ENCODE results near the gene C8G. TPM values are rescaled to one million over a fixed set of nuclear protein-coding genes. Genes with fewer than 3 reads are reported as not detected.

The C8G gene
- total and polyA plus RNA-seq, 2 of the 13 experiments (the other 11 are each of a cell fraction or from before 2014, with no cell fraction given), result 4.9 to 12.8 TPM

DNA sequence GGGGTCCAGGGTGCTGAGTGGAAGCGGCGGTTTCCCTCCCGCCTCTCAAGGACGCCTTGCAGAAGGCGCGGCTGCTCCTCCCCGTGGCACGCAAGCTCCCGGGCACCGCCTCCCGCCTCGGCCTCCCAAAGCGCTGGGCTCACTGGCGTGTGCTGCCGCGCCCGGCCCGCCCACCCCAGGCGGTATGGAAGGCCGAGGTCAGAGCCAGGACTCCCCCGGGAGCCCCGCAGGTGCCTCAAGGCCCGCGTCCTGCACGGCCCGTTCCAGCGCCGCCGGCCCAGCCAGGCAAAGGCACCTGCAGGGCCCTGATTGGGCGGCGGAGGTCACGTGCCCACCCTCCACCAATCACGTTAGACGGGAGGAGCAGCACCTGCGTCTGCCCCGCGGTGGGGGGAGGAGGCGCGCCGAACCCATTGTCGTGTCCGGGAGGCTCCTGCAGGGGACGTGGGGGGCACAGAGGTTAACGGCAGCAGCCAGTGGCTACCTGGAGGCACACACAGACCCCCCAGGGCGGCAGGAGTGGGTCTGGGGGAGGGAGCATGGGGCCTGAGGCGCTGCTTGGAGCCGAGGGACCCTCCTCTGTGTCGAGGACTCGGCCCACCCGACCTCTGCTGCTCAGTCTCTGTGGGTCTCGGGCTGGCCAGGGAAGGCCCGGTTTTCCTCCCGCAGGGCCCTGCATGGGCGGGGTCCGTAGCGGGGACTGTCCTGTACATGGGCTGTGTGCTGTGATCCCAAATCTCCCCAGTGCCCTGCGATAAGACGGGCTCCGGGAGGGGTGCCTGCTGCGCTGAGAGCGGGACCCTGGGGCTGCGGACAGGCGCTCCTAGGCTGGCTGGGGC, 5.0 kb downstream of the C8G start (continued):
- TF ChIP-seq E2F5 (CRISPR knock-in tag; conservative IDR thresholded peaks at IDR 0.05) (no peak), XBP1 (CRISPR knock-in tag; IDR thresholded peaks at IDR 0.05) (no peak), IRF2 (CRISPR knock-in tag; IDR thresholded peaks at IDR 0.05) (peak; percentile 75; the same call in 1 of the 2 replicates), EP300 (IDR thresholded peaks at IDR 0.05; ENCODE audit: low read depth in 2 of 2, low read length in 2 of 2) (no peak; a peak in 1 of 4 replicates), EP300 (CRISPR knock-in tag; IDR thresholded peaks at IDR 0.05; ENCODE audit: borderline replicate concordance) (peak; percentile 29; the same call in 1 of the 2 replicates), ZNF317 (CRISPR knock-in tag; IDR thresholded peaks at IDR 0.05) (no peak), MLLT10 (CRISPR knock-in tag; IDR thresholded peaks at IDR 0.05) (no peak), NBN (conservative IDR thresholded peaks at IDR 0.05) (no peak), TBL1XR1 (IDR thresholded peaks at IDR 0.05; ENCODE audit: borderline replicate concordance, low read length, partially characterized antibody) (no peak), ZMYM4 (CRISPR knock-in tag; IDR thresholded peaks at IDR 0.05) (peak; percentile 68), SRSF4 (IDR thresholded peaks at IDR 0.05; ENCODE audit: low read depth, low read length, poor library complexity, severe bottlenecking) (no peak), KDM5B (CRISPR knock-in tag; IDR thresholded peaks at IDR 0.05; ENCODE audit: borderline replicate concordance) (peak; percentile 69; the same call in 1 of the 2 replicates), KDM4B (CRISPR knock-in tag; IDR thresholded peaks at IDR 0.05) (no peak), YEATS2 (CRISPR knock-in tag; IDR thresholded peaks at IDR 0.05; ENCODE audit: borderline replicate concordance) (peak; percentile 61; the same call in 1 of the 2 replicates), SPEN (CRISPR knock-in tag; IDR thresholded peaks at IDR 0.05; ENCODE audit: low read depth) (peak; percentile 78), KLF9 (CRISPR knock-in tag; IDR thresholded peaks at IDR 0.05; ENCODE audit: low read depth) (no peak), CHD4 (IDR thresholded peaks at IDR 0.05; ENCODE audit: borderline replicate concordance, low read length) (no peak), ZNF362 (CRISPR knock-in tag; IDR thresholded peaks at IDR 0.05; ENCODE audit: borderline replicate concordance) (no peak), ZMYM2 (CRISPR knock-in tag; IDR thresholded peaks at IDR 0.05) (0 out of 2 replicates have a peak, but pooled peaks have one; percentile 43), ZNF556 (CRISPR knock-in tag; IDR thresholded peaks at IDR 0.05; ENCODE audit: borderline replicate concordance) (no peak), ZNF256 (CRISPR knock-in tag; conservative IDR thresholded peaks at IDR 0.05) (no peak), RCOR2 (CRISPR knock-in tag; IDR thresholded peaks at IDR 0.05) (no peak), ZNF326 (CRISPR knock-in tag; IDR thresholded peaks at IDR 0.05; ENCODE audit: borderline replicate concordance) (no peak), ZNF761 (CRISPR knock-in tag; conservative IDR thresholded peaks at IDR 0.05) (no peak)
- TF ChIP-seq, protein P1, sequence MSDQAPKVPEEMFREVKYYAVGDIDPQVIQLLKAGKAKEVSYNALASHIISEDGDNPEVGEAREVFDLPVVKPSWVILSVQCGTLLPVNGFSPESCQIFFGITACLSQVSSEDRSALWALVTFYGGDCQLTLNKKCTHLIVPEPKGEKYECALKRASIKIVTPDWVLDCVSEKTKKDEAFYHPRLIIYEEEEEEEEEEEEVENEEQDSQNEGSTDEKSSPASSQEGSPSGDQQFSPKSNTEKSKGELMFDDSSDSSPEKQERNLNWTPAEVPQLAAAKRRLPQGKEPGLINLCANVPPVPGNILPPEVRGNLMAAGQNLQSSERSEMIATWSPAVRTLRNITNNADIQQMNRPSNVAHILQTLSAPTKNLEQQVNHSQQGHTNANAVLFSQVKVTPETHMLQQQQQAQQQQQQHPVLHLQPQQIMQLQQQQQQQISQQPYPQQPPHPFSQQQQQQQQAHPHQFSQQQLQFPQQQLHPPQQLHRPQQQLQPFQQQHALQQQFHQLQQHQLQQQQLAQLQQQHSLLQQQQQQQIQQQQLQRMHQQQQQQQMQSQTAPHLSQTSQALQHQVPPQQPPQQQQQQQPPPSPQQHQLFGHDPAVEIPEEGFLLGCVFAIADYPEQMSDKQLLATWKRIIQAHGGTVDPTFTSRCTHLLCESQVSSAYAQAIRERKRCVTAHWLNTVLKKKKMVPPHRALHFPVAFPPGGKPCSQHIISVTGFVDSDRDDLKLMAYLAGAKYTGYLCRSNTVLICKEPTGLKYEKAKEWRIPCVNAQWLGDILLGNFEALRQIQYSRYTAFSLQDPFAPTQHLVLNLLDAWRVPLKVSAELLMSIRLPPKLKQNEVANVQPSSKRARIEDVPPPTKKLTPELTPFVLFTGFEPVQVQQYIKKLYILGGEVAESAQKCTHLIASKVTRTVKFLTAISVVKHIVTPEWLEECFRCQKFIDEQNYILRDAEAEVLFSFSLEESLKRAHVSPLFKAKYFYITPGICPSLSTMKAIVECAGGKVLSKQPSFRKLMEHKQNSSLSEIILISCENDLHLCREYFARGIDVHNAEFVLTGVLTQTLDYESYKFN (CRISPR knock-in tag; conservative IDR thresholded peaks at IDR 0.05), result peak; percentile 62
